T-helper 17 cell (primary cell): ENCODE data around the gene ZNF79. TPM values are rescaled to one million over a fixed set of nuclear protein-coding genes. Genes with fewer than 3 reads are reported as not detected.

Source experiments
- ATAC-seq: fragments of 150-1000 bp; cut with Tn5 transposase; 2 replicates; pipeline ENCODE4 v1.10.0; 2021; ENCODE audit warnings: mild to moderate bottlenecking, moderate library complexity
- DNase-seq, 3 donors: peaks; one replicate each; pipeline versions ENCODE4 v3.0.0 to v3.0.0-alpha.2; 2020 to 2021
- H3K9me3 ChIP-seq: one replicate; pipeline ENCODE4 v1.7.0; 2013; ENCODE audit warnings: low read length, mild to moderate bottlenecking; ENCODE audit not compliant: control insufficient read depth, poor library complexity, severe bottlenecking
- H3K27ac Mint-ChIP-seq: one replicate; pipeline ENCODE4 v1.8.0; 2022; ENCODE audit warnings: mild to moderate bottlenecking, moderate library complexity, mixed read lengths
- H3K27me3 Mint-ChIP-seq: one replicate; pipeline ENCODE4 v1.8.0; 2022; ENCODE audit warnings: mixed read lengths
- H3K36me3 Mint-ChIP-seq: one replicate; pipeline ENCODE4 v1.8.0; 2022; ENCODE audit warnings: low read depth, mixed read lengths
- H3K4me1 Mint-ChIP-seq: one replicate; pipeline ENCODE4 v1.8.0; 2022; ENCODE audit warnings: mild to moderate bottlenecking, mixed read lengths
- H3K4me3 Mint-ChIP-seq: one replicate; pipeline ENCODE4 v1.8.0; 2022; ENCODE audit warnings: mild to moderate bottlenecking, moderate library complexity, mixed read lengths
- total RNA-seq, 4 donors: library from RNA in 2 of 4; stranded (reverse) in 2 of 4; gene quantifications; one replicate each; pipeline ENCODE4 v1.2.3 and lab custom pipeline; 2022 to 2026

Gene ZNF79
- total RNA-seq, 2 donors from 2014 or later, result 7.9 to 8.4 TPM

DNA sequence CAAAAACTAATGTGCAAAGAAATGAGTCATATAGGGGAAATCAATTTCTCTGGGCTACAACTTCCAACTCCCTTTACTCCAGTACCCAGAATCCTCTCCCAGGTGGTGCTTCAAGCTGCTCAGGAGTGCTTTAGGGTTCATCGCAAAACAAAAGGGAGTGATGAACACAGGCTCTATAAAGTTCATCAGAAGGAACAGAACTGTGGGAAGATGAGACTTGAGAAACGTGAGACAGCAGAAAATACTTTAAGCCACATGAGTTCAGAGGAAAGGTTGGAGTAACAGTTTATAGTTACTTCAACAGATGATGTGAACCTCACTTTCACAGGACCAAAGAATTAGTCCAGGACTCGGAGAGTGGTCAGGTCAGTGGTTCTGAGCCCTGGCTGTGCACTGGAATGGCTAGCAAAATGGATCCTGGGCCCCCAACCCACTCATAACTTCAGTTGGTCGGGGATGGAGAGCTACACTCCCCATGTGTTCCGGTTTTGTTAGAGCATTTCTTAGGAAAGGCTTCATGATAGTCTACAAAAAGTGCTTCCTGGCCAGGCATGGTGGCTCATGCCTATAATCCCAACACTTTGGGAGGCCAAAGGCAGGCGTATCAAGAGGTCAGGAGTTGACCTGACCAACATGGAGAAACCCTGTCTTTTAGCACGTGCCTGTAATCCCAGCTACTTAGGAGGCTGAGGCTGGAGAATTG, 22.7 kb downstream of the ZNF79 start:
- peaks cover 2% of the 10 kb centered on the region for H3K9me3 ChIP-seq
- Mint-ChIP-seq H3K4me1 (peaks cover 19% of the 10 kb centered on the region), H3K36me3 (peaks cover 12% of the 10 kb centered on the region), H3K4me3 (no peak overlapping the region), H3K27me3 (no peaks in the 10 kb centered on the region), H3K27ac (no peak overlapping the region)
- no peak for DNase-seq
- no peak for ATAC-seq

GRCh38 chr9:127447416-127448111, 23.4 kb downstream of the ZNF79 start:
- Mint-ChIP-seq H3K27me3 (no peaks in the 10 kb centered on the region), H3K36me3 (peaks cover 12% of the 10 kb centered on the region), H3K4me1 (peaks cover 19% of the 10 kb centered on the region), H3K4me3 (no peak overlapping the region), H3K27ac (peak overlapping the region; percentile 95)
- DNase-seq (no peak), ATAC-seq (no peak)
- H3K9me3 ChIP-seq, result peaks cover 2% of the 10 kb centered on the region

DNA sequence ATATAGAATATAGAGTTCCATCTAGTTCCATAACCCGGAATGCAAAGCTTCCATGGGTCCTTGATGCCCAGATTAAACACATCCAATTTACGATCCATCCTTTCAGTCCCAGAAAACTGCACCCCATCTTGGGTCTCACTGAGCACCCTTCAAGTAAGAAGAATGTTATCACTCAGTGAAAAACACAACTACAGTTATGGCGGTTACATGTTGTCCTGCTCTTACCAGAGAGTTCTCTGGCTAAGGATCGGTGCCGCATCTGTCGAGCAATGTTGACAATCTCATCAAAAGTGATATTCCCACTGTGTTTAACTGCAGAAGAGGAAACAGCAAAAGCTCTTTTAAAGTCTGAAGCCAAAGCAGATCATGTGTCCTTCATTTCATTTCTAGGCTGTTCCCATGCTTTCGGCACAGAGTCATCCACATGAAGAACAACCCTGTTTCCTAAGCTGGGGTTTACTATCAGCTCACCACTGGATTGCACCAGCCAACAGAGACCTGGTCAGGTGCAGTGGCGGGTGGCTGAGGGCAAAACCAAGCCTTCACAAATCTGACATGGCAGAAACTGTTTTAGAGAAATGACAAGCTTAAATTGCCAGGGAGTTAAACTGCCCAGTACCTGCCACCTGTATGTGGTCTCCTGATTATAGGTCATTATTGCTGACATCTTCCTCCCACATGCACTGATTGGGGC, 24.1 kb downstream of the ZNF79 start:
- ATAC-seq, result no peak
- no peak for DNase-seq
- peaks cover 12% of the 10 kb centered on the region for H3K36me3 Mint-ChIP-seq
- no peak overlapping the region for H3K4me3 Mint-ChIP-seq
- peaks cover 19% of the 10 kb centered on the region for H3K4me1 Mint-ChIP-seq
- peaks cover 2% of the 10 kb centered on the region for H3K9me3 ChIP-seq
- H3K27ac Mint-ChIP-seq, result peak overlapping the region; percentile 95
- H3K27me3 Mint-ChIP-seq, result no peaks in the 10 kb centered on the region

DNA sequence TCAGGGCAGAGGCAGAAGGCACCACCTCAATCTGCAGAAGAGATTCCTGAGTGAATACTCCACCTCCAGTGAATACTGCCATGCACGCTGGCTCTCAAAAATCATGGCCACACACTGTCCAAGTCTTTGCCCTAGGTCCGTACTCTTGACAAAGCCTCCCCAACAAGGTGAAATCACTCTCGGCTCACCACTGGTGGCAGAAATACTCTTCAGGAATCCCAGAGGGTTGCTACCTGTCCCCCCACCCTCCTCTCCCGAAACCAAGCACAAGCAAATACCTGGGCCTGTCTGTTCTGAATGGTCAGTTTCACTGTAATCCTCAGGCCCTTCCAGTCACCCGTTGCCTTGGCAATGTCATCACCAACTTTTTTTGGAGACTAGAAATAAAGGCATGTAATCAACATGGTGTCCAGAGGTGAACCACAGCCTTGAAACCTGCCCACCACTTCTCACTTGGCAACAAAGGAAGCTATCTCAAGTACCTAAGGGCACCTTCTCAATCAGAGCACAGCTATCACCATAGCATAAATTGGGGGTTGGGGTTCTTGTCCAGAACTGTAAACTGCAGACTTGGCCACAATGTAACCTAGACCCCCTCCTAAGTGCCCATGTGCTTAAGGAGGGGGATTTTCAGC, 25.3 kb downstream of the ZNF79 start:
- no peaks in the 10 kb centered on the region for H3K27me3 Mint-ChIP-seq
- DNase-seq (no peak), ATAC-seq (no peak)
- H3K27ac Mint-ChIP-seq, result peak overlapping the region; percentile 95
- H3K36me3 Mint-ChIP-seq, result peaks cover 12% of the 10 kb centered on the region
- H3K4me1 Mint-ChIP-seq, result peaks cover 19% of the 10 kb centered on the region
- peaks cover 2% of the 10 kb centered on the region for H3K9me3 ChIP-seq
- peak overlapping the region; percentile 94 for H3K4me3 Mint-ChIP-seq

GRCh38 chr9:127450243-127450760, 26.1 kb downstream of the ZNF79 start:
- H3K36me3 Mint-ChIP-seq, result peaks cover 9% of the 10 kb centered on the region
- peak; percentile 13 for ATAC-seq
- H3K27ac Mint-ChIP-seq, result peak overlapping the region; percentile 95
- no peak for DNase-seq
- peaks cover 2% of the 10 kb centered on the region for H3K9me3 ChIP-seq
- peak overlapping the region; percentile 94 for H3K4me3 Mint-ChIP-seq
- H3K4me1 Mint-ChIP-seq, result peaks cover 19% of the 10 kb centered on the region
- no peaks in the 10 kb centered on the region for H3K27me3 Mint-ChIP-seq

DNA sequence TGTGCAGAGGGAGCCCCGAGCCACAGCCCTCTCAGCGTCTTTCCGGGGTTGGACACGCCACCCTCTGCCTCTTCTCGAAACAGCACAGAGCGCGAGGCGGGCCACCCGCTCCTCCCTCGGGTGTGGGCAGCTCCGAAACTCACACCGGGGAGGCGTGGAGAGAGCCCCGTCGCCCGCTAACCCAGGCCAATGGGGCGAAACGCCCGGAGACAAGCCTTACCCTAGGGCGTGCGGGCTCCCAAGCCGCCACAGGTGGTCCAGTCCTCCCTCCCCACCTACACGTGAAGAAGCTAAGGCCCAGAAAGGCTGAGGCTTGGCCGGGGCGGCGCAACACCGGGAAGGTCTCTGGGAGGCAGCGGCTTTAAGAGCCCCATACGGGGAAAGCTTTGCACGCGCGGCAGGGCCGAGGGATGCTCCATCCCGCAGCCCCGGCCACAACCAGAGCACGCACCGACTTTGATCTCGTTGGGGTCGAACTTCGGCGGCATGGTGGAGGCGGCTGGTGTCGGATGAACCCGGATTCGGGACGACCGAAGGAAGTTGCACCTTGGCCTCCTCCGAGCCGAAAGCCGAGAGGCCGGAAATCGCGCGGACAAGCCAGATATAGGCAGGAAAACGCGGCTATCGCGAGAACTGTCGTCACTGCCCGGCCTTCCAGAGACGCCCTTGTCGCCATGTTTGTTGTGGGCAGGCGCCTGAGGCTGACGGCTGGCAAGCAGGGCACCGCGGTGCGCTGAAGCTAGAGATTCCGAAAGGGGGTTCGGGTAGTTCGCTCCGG, 26.8 kb downstream of the ZNF79 start, which contains the start of the genes LRSAM1 and RPL12:
TSS of gene LRSAM1 (plus strand) at position 681 of the 778 bp plus-strand sequence. CDS start 3,018 bp downstream, outside the sequence.
TSS of gene RPL12 (minus strand) at position 577 of the 778 bp plus-strand sequence. CDS start at position 488, 89 bp downstream.
- peak within 1 kb of the TSS; percentile 94 for H3K4me3 Mint-ChIP-seq
- peaks cover 9% of the 10 kb centered on the region for H3K36me3 Mint-ChIP-seq
- ATAC-seq, result peak; percentile 84

GRCh38 chr9:127451608-127451857, 27.4 kb downstream of the ZNF79 start:
- H3K27me3 Mint-ChIP-seq, result no peaks in the 10 kb centered on the region
- H3K27ac Mint-ChIP-seq, result peak overlapping the region; percentile 95
- H3K4me3 Mint-ChIP-seq, result peak overlapping the region; percentile 94
- DNase-seq (no peak), ATAC-seq (no peak)
- H3K4me1 Mint-ChIP-seq, result peaks cover 25% of the 10 kb centered on the region
- peaks cover 2% of the 10 kb centered on the region for H3K9me3 ChIP-seq
- H3K36me3 Mint-ChIP-seq, result peaks cover 9% of the 10 kb centered on the region

More for the DNA sequence above, 26.8 kb downstream of the ZNF79 start, which contains the start of the genes LRSAM1 and RPL12:
- H3K9me3 ChIP-seq, result peaks cover 2% of the 10 kb centered on the region
- H3K4me1 Mint-ChIP-seq, result peaks cover 25% of the 10 kb centered on the region
- DNase-seq, result peak; percentile 93 to 100 (median 95)
- H3K27me3 Mint-ChIP-seq, result no peaks in the 10 kb centered on the region
- H3K27ac Mint-ChIP-seq, result peak within 1 kb of the TSS; percentile 95

DNA sequence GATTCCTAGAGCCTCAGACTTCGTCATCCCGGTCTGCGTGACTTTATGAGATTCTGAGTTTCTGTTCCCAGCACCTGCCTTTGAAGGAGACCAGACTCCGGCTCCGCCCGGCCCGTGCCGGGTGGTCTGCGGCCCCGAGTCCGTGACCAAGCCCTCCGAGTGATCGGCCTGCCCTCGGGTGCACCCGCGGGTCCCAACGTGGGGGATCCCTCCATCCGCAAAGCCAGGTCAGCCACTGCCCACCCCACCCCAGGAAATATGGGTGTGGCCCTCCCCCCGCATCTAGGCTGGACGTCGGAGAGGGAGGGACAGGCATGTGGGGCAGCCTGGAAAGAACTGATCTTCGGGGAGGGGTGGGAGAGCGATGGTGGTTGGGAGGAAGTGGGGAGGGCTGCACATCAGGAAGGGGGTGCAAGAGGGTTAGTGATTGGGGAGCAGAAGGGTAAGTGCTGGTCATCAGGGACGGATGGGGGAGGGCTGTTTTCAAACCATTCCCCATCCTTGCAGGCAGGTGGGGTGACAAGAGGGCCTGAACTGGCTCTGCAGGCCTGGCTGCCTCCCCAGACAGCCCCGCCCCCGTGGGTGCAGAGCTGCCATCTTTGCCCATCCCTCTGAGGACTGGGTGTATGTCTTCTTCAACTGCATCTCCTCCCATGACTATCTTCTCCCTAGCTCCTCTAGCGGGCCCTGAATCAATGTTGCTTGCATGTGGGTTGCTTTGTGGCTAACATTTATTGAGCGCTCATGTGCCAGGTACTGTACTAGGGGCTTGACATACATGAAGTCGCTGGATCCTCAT, 27.9 kb downstream of the ZNF79 start:
- H3K4me3 Mint-ChIP-seq, result peak overlapping the region; percentile 94
- H3K4me1 Mint-ChIP-seq, result peaks cover 25% of the 10 kb centered on the region
- DNase-seq, result peak; percentile 18 to 22 (median 19)
- no peaks in the 10 kb centered on the region for H3K27me3 Mint-ChIP-seq
- peak overlapping the region; percentile 95 for H3K27ac Mint-ChIP-seq
- no peak for ATAC-seq
- H3K36me3 Mint-ChIP-seq, result peaks cover 12% of the 10 kb centered on the region
- H3K9me3 ChIP-seq, result peaks cover 2% of the 10 kb centered on the region

DNA sequence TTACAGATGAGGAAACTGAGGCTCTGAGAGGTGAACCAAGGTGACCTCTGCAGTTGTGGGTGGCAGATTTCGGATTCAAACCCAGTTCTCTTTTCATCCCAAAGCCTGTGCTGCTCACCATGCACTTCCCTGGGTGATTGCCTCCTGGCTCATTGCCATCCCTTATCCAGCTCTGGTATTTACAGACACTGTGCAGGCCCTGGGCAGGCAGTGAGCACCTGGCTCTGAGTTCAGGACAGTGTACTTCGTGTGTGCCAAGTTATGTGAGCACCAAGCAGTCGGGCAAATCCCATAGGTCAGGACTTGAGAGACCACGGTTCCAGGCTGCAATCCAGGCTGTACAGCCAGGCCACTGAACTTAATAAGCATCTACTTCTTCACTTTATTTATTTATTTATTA, 28.5 kb downstream of the ZNF79 start:
- Mint-ChIP-seq H3K4me1 (peaks cover 25% of the 10 kb centered on the region), H3K36me3 (peaks cover 8% of the 10 kb centered on the region), H3K4me3 (peak overlapping the region; percentile 94), H3K27me3 (no peaks in the 10 kb centered on the region), H3K27ac (no peak overlapping the region)
- DNase-seq (no peak), ATAC-seq (no peak)
- peaks cover 2% of the 10 kb centered on the region for H3K9me3 ChIP-seq

DNA sequence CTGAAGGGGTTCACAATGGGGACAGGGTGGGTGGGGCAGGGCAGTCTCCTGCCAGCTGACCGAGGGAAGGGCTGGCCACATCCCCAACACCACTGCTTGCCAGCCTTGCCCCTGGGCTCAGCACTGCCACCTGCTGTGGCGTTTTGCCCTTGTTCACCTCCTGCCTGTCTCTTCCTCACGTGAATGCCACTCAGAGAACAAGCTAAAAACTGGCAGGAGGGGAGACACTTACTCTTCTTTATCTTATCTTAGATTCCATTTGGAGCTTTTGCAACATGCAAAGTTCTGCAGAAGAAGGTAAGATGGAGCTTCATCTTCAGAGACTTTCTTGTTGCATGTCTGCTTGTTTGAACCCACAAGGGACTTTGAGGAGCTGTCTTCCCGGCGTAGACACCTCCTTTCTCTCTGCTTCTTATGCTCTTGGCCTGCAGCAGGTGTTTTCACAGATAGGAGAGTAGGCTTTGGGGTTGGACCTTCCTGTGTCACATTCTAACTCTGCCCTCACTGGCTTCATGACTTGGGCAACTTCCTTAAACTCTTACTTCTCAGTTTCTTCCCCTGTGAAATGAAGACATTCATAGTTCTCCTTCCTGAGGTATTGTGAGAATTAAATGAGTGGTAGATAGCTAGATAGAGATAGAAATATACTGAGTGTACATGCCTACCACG, 31.3 kb downstream of the ZNF79 start:
- Mint-ChIP-seq H3K4me1 (peaks cover 10% of the 10 kb centered on the region), H3K27ac (no peak overlapping the region), H3K27me3 (no peaks in the 10 kb centered on the region), H3K4me3 (no peak overlapping the region), H3K36me3 (peaks cover 3% of the 10 kb centered on the region)
- DNase-seq (no peak), ATAC-seq (no peak)
- peaks cover 2% of the 10 kb centered on the region for H3K9me3 ChIP-seq

- DNase-seq (no peak), ATAC-seq (no peak)
- peaks cover 7% of the 10 kb centered on the region for H3K4me1 Mint-ChIP-seq
- H3K4me3 Mint-ChIP-seq, result no peak overlapping the region
- no peaks in the 10 kb centered on the region for H3K9me3 ChIP-seq
- no peak overlapping the region for H3K27ac Mint-ChIP-seq
- H3K36me3 Mint-ChIP-seq, result peaks cover 3% of the 10 kb centered on the region
- H3K27me3 Mint-ChIP-seq, result no peaks in the 10 kb centered on the region
These were observed 33.2 kb downstream of the ZNF79 start for GRCh38 chr9:127457191-127457878.
